Activated CD4-positive, alpha-beta T cell treated with anti-CD3 and anti-CD28 coated beads, Interleukin-2, amount 10 ng/mL, durations not matched to agents 24 days and 14 days (primary cell): ENCODE measurements around the gene NAA38. TPM values are rescaled to one million over a fixed set of nuclear protein-coding genes. Genes with fewer than 3 reads are reported as not detected.

Experiments used
- DNase-seq: peaks from one replicate; pipeline ENCODE4 v3.0.0; 2022
- H3K27ac Mint-ChIP-seq: one replicate; pipeline ENCODE4 v1.8.0; 2022; ENCODE audit warnings: mild to moderate bottlenecking, mixed read lengths
- H3K27me3 Mint-ChIP-seq: one replicate; pipeline ENCODE4 v1.8.0; 2022; ENCODE audit warnings: mixed read lengths
- H3K36me3 Mint-ChIP-seq: one replicate; pipeline ENCODE4 v1.8.0; 2022; ENCODE audit warnings: low read depth, mild to moderate bottlenecking, mixed read lengths
- H3K4me1 Mint-ChIP-seq: one replicate; pipeline ENCODE4 v1.8.0; 2021; ENCODE audit warnings: mixed read lengths
- H3K4me3 Mint-ChIP-seq: one replicate; pipeline ENCODE4 v1.8.0; 2022; ENCODE audit warnings: mild to moderate bottlenecking, moderate library complexity, mixed read lengths
- H3K9me3 Mint-ChIP-seq: one replicate; pipeline ENCODE4 v1.8.0; 2021; ENCODE audit warnings: mixed read lengths
- intact Hi-C: fragments of 100-400 bp; cut with micrococcal nuclease; formaldehyde crosslinking; loops from one replicate; pipeline ENCODE4 v1.15.1; 2023
- total RNA-seq: library from RNA; stranded (reverse); gene quantifications from 2 replicates; pipeline ENCODE4 v1.2.3, GENCODE V29; 2022

The NAA38 gene
- total RNA-seq, 1 donor from 2014 or later = 47.5 TPM

DNA sequence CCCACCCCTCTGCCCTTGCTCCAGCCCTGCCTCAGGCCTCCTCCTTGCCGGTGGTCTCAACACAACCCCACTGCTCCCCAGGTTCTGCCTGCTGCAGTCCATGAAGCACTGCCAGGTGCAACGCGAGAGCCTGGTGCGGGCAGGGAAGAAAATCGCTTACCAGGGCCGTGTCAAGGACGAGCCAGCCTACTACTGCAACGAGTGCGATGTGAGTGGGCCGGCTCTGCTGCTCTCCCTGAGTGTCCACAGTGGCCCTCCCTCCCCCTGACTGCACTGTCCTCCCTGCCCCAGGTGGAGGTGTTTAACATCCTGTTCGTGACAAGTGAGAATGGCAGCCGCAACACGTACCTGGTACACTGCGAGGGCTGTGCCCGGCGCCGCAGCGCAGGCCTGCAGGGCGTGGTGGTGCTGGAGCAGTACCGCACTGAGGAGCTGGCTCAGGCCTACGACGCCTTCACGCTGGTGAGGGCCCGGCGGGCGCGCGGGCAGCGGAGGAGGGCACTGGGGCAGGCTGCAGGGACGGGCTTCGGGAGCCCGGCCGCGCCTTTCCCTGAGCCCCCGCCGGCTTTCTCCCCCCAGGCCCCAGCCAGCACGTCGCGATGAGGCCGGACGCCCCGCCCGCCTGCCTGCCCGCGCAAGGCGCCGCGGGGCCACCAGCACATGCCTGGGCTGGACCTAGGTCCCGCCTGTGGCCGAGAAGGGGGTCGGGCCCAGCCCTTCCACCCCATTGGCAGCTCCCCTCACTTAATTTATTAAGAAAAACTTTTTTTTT, 4.3 kb downstream of the NAA38 start:
- Mint-ChIP-seq H3K4me1 (peaks cover 27% of the 10 kb centered on the region), H3K36me3 (peaks cover 58% of the 10 kb centered on the region), H3K27me3 (no peaks in the 10 kb centered on the region), H3K27ac (no peak overlapping the region), H3K4me3 (no peak overlapping the region), H3K9me3 (no peaks in the 10 kb centered on the region)
- intact Hi-C loops = loop anchor here (10.0 kb wide), 1 partner anchor 108 kb away; no protein-coding TSS in a partner anchor
- peak; percentile 57 for DNase-seq

DNA sequence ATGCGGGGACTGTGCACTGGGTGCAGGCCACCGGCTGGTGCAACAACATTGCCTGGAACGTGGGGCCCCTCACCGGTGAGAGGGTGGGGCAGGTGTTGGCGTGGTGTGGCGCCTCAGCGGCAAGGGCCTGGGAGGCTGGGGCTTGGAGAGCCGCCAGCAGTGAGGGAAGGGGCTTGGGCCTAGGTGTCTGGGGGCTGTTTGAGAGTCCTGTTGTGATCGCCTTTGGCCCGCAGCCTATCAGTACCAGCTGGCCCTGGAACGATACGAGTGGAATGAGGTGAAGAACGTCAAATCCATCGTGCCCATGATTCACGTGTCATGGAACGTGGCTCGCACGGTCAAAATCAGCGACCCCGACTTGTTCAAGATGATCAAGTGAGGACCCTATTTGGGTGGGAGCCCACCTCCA, 5.1 kb downstream of the NAA38 start:
- DNase-seq = no peak
- H3K4me3 Mint-ChIP-seq = peak overlapping the region; percentile 72
- no peaks in the 10 kb centered on the region for H3K27me3 Mint-ChIP-seq
- intact Hi-C loops = loop anchor here (10.0 kb wide), 1 partner anchor 107 kb away; no protein-coding TSS in a partner anchor
- H3K27ac Mint-ChIP-seq = peak overlapping the region; percentile 20
- H3K4me1 Mint-ChIP-seq = peaks cover 27% of the 10 kb centered on the region
- peaks cover 63% of the 10 kb centered on the region for H3K36me3 Mint-ChIP-seq
- H3K9me3 Mint-ChIP-seq = no peaks in the 10 kb centered on the region

DNA sequence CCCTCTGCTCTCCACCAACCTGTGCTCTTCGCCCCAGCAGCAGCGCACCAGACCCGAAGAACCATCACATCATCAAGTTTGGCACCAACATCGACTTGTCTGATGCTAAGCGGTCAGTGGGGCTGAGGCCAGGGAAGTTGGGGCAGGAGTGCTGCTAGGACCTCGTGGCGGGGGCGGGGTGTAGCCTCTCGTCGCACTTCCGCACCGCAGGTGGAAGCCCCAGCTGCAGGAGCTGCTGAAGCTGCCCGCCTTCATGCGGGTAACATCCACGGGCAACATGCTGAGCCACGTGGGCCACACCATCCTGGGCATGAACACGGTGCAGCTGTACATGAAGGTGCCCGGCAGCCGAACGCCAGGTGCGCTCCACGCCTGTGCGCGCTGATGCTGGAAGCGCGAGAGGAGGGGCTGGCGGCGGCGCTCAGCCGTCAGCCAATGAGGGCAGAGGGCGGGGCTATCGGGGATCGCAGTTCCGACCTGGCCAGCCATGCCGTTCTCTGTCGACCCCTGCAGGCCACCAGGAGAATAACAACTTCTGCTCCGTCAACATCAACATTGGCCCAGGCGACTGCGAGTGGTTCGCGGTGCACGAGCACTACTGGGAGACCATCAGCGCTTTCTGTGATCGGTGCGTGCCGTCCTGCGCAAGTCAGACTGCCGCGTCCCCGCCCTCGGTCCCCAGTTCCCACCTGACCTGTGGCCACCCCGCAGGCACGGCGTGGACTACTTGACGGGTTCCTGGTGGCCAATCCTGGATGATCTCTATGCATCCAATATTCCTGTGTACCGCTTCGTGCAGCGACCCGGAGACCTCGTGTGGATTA, 5.7 kb downstream of the NAA38 start:
- Mint-ChIP-seq H3K27ac (peak overlapping the region; percentile 56), H3K9me3 (no peaks in the 10 kb centered on the region), H3K36me3 (peaks cover 68% of the 10 kb centered on the region), H3K27me3 (no peaks in the 10 kb centered on the region), H3K4me1 (peaks cover 29% of the 10 kb centered on the region), H3K4me3 (peak overlapping the region; percentile 72)
- peak; percentile 98 for DNase-seq
- intact Hi-C loops = loop anchor here (1.0 to 10.0 kb wide), 4 partner anchors 9 to 107 kb away; partner anchors contain the start of gene KDM6B

DNA sequence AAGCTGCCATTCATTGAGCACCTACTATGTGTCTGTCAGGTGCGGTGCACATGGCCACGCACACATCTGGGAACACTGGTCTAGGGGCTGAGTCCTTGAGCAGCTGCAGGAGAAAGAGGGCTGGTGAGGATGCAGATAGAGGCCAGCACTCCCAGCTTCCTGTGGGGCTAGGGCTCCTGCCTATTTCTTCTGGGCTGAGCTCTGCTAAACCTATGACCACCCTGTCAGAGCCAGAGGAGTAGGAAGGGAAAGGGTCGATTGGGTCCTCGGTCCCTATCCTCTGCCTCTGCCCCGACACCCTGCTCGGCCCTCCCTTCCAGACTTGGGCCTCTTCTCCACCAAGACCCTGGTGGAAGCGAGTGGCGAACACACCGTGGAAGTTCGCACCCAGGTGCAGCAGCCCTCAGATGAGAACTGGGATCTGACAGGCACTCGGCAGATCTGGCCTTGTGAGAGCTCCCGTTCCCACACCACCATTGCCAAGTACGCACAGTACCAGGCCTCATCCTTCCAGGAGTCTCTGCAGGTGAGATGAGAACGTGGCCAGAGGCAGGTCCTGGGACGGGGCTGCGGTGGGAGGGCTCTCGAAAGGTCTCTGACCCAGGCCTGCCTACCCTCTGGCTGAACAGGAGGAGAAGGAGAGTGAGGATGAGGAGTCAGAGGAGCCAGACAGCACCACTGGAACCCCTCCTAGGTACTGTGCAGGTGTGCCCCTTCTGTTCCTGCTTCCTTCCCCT, 6.5 kb downstream of the NAA38 start:
- Mint-ChIP-seq H3K36me3 (peaks cover 71% of the 10 kb centered on the region), H3K27me3 (no peaks in the 10 kb centered on the region)
- intact Hi-C loops = loop anchor here (1.0 to 10.0 kb wide), 4 partner anchors 9 to 106 kb away; partner anchors contain the start of gene KDM6B

DNA sequence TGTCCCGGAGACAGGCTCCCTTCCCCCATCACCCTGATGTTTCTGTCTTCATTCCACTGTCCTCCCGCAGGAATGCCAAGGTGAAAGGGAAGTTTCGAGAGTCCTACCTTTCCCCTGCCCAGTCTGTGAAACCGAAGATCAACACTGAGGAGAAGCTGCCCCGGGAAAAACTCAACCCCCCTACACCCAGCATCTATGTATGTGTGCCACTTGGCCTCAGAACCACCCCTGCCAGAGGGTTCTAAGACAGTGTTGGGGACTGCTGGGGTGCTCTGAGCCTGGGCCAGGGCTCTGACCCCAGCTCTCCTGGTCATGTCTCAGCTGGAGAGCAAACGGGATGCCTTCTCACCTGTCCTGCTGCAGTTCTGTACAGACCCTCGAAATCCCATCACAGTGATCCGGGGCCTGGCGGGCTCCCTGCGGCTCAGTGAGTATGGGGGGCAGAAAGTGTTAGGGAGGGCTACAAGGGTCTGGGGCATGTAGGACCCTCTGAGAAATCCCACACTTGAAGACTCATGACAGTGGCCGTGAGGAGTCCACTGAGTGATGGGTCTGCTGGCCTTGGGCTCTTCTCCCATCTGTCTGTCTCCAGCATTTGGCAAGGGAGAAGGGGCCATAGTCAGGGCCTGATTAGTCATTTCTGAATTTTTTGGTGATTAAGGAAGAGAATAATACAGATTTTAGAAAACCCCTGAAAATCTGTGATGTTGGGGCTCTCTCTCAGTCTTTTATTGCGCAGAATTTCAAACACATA, 7.4 kb downstream of the NAA38 start:
- intact Hi-C loops = loop anchor here (10.0 kb wide), 3 partner anchors 105 to 615 kb away; partner anchors contain the start of genes DVL2 and PHF23
- peaks cover 32% of the 10 kb centered on the region for H3K4me1 Mint-ChIP-seq
- peak; percentile 57 for DNase-seq
- H3K27me3 Mint-ChIP-seq = no peaks in the 10 kb centered on the region
- H3K27ac Mint-ChIP-seq = no peak overlapping the region
- H3K36me3 Mint-ChIP-seq = peaks cover 70% of the 10 kb centered on the region
- no peaks in the 10 kb centered on the region for H3K9me3 Mint-ChIP-seq
- peak overlapping the region; percentile 50 for H3K4me3 Mint-ChIP-seq

More for the DNA sequence above, 6.5 kb downstream of the NAA38 start:
- Mint-ChIP-seq H3K9me3 (no peaks in the 10 kb centered on the region), H3K4me3 (peak overlapping the region; percentile 72), H3K4me1 (peaks cover 32% of the 10 kb centered on the region), H3K27ac (peak overlapping the region; percentile 56)
- DNase-seq = no peak

DNA sequence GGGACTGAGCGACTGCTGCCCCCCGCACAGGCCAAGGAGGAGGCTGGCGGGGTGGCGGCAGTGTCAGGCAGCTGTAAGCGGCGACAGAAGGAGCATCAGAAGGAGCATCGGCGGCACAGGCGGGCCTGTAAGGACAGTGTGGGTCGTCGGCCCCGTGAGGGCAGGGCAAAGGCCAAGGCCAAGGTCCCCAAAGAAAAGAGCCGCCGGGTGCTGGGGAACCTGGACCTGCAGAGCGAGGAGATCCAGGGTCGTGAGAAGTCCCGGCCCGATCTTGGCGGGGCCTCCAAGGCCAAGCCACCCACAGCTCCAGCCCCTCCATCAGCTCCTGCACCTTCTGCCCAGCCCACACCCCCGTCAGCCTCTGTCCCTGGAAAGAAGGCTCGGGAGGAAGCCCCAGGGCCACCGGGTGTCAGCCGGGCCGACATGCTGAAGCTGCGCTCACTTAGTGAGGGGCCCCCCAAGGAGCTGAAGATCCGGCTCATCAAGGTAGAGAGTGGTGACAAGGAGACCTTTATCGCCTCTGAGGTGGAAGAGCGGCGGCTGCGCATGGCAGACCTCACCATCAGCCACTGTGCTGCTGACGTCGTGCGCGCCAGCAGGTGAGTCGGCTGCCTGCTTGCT, 8.1 kb downstream of the NAA38 start:
- peaks cover 32% of the 10 kb centered on the region for H3K4me1 Mint-ChIP-seq
- no peaks in the 10 kb centered on the region for H3K27me3 Mint-ChIP-seq
- H3K36me3 Mint-ChIP-seq = peaks cover 71% of the 10 kb centered on the region
- intact Hi-C loops = loop anchor here (10.0 kb wide), 2 partner anchors 336 to 614 kb away; partner anchors contain the start of genes DVL2 and PHF23
- no peaks in the 10 kb centered on the region for H3K9me3 Mint-ChIP-seq
- H3K4me3 Mint-ChIP-seq = peak overlapping the region; percentile 50
- no peak overlapping the region for H3K27ac Mint-ChIP-seq
- peak; percentile 56 for DNase-seq

DNA sequence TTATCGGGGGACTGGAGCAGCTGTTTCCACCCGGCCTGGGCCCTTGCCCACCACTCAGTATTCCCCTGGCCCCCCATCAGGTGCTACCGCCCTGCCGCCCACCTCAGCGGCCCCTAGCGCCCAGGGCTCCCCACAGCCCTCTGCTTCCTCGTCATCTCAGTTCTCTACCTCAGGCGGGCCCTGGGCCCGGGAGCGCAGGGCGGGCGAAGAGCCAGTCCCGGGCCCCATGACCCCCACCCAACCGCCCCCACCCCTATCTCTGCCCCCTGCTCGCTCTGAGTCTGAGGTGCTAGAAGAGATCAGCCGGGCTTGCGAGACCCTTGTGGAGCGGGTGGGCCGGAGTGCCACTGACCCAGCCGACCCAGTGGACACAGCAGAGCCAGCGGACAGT, 8.6 kb downstream of the NAA38 start:
- intact Hi-C loops = loop anchor here (10.0 kb wide), 2 partner anchors 336 to 614 kb away; partner anchors contain the start of genes DVL2 and PHF23
- Mint-ChIP-seq H3K36me3 (peaks cover 71% of the 10 kb centered on the region), H3K27me3 (no peaks in the 10 kb centered on the region)

DNA sequence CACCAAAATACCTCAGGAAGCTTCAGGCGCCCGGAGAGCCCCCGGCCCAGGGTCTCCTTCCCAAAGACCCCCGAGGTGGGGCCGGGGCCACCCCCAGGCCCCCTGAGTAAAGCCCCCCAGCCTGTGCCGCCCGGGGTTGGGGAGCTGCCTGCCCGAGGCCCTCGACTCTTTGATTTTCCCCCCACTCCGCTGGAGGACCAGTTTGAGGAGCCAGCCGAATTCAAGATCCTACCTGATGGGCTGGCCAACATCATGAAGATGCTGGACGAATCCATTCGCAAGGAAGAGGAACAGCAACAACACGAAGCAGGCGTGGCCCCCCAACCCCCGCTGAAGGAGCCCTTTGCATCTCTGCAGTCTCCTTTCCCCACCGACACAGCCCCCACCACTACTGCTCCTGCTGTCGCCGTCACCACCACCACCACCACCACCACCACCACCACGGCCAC, 9.2 kb downstream of the NAA38 start:
- Mint-ChIP-seq H3K9me3 (no peaks in the 10 kb centered on the region), H3K27me3 (no peaks in the 10 kb centered on the region), H3K27ac (no peak overlapping the region), H3K4me3 (peak overlapping the region; percentile 43), H3K4me1 (peaks cover 34% of the 10 kb centered on the region), H3K36me3 (peaks cover 73% of the 10 kb centered on the region)
- intact Hi-C loops = loop anchor here (10.0 kb wide), 2 partner anchors 337 to 613 kb away; partner anchors contain the start of genes DVL2 and PHF23
- no peak for DNase-seq

More for the DNA sequence above, 8.6 kb downstream of the NAA38 start:
- Mint-ChIP-seq H3K27ac (no peak overlapping the region), H3K9me3 (no peaks in the 10 kb centered on the region), H3K4me3 (no peak overlapping the region), H3K4me1 (peaks cover 31% of the 10 kb centered on the region)
- no peak for DNase-seq

DNA sequence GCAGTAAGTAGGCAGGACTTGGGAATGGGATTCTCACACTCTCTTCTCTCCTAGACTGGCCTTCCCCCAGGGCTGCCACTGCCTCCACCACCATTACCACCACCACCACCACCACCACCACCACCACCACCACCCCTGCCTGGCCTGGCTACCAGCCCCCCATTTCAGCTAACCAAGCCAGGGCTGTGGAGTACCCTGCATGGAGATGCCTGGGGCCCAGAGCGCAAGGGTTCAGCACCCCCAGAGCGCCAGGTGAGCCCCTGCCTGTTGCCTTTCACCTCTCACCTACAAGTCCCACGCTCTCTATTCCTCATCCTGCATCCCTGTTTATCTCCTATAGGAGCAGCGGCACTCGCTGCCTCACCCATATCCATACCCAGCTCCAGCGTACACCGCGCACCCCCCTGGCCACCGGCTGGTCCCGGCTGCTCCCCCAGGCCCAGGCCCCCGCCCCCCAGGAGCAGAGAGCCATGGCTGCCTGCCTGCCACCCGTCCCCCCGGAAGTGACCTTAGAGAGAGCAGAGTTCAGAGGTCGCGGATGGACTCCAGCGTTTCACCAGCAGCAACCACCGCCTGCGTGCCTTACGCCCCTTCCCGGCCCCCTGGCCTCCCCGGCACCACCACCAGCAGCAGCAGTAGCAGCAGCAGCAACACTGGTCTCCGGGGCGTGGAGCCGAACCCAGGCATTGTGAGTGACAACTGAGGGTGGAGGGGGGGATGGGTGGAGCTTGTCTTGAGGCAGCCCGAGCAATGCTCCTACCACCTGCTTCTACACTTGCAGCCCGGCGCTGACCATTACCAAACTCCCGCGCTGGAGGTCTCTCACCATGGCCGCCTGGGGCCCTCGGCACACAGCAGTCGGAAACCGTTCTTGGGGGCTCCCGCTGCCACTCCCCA, 10.3 kb downstream of the NAA38 start:
- Mint-ChIP-seq H3K9me3 (no peaks in the 10 kb centered on the region), H3K36me3 (peaks cover 68% of the 10 kb centered on the region), H3K27ac (peak overlapping the region; percentile 37), H3K4me3 (peak overlapping the region; percentile 99), H3K27me3 (peaks cover 2% of the 10 kb centered on the region), H3K4me1 (peaks cover 40% of the 10 kb centered on the region)
- intact Hi-C loops = loop anchor here (10.0 kb wide), 2 partner anchors 338 to 612 kb away; partner anchors contain the start of genes DVL2 and PHF23
- DNase-seq = no peak

DNA sequence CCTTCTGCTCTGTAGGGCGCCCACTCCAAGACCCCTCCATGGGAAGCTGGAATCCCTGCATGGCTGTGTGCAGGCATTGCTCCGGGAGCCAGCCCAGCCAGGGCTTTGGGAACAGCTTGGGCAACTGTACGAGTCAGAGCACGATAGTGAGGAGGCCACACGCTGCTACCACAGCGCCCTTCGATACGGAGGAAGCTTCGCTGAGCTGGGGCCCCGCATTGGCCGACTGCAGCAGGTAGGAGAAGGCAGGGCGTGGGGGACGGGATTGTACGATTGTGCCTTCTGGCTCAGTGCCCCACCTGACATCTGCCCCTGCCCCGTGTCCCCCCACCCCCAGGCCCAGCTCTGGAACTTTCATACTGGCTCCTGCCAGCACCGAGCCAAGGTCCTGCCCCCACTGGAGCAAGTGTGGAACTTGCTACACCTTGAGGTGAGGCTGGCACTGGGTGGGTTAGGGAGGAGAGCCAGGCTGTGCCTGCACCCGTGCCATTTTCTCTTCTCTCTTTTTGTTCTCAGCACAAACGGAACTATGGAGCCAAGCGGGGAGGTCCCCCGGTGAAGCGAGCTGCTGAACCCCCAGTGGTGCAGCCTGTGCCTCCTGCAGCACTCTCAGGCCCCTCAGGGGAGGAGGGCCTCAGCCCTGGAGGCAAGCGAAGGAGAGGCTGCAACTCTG, 11.2 kb downstream of the NAA38 start:
- Mint-ChIP-seq H3K27ac (peak overlapping the region; percentile 20), H3K4me3 (peak overlapping the region; percentile 99), H3K9me3 (no peaks in the 10 kb centered on the region), H3K27me3 (peaks cover 2% of the 10 kb centered on the region), H3K36me3 (peaks cover 63% of the 10 kb centered on the region), H3K4me1 (peaks cover 36% of the 10 kb centered on the region)
- intact Hi-C loops = loop anchor here (10.0 kb wide), 2 partner anchors 339 to 611 kb away; partner anchors contain the start of genes DVL2 and PHF23
- DNase-seq = peak; percentile 65
